Activated CD8-positive, alpha-beta T cell treated with anti-CD3 and anti-CD28 coated beads for 36 hours (primary cell): ENCODE data around the gene GPR3. TPM values are rescaled to one million over a fixed set of nuclear protein-coding genes. Genes with fewer than 3 reads are reported as not detected.
"Not testable (repeated sequence)": the region's sequence is repeated elsewhere in the genome, so short reads cannot be mapped to it uniquely, and the experiment has no call there.

Experiments used
- ATAC-seq: fragments of 200-7000 bp; cut with Tn5 transposase; one replicate; pipeline ENCODE4 v1.10.0; 2021; ENCODE audit warnings: mild to moderate bottlenecking, moderate library complexity
- CTCF ChIA-PET: fragments of 350-600 bp; sonication (Branson Sonifier 250); formaldehyde crosslinking; loops from one replicate; lab custom pipeline; 2021; ENCODE audit warnings: antibody characterized with exemption; lab: Charles Lee
- POLR2A ChIA-PET: fragments of 350-600 bp; sonication (Branson Sonifier 250); formaldehyde crosslinking; loops from one replicate; lab custom pipeline; 2021; ENCODE audit warnings: antibody characterized with exemption; lab: Charles Lee
- DNase-seq: peaks from one replicate; pipeline ENCODE4 v3.0.0-alpha.2; 2020
- H3K27ac Mint-ChIP-seq: one replicate; pipeline ENCODE4 v1.8.0; 2021; ENCODE audit warnings: mild to moderate bottlenecking, mixed read lengths
- H3K27me3 Mint-ChIP-seq: one replicate; pipeline ENCODE4 v1.8.0; 2021; ENCODE audit warnings: mixed read lengths
- H3K36me3 Mint-ChIP-seq: one replicate; pipeline ENCODE4 v1.8.0; 2021; ENCODE audit warnings: low read depth, mixed read lengths
- H3K4me1 Mint-ChIP-seq: one replicate; pipeline ENCODE4 v1.8.0; 2021; ENCODE audit warnings: low read depth, mixed read lengths
- H3K4me3 Mint-ChIP-seq: one replicate; pipeline ENCODE4 v1.8.0; 2021; ENCODE audit warnings: mild to moderate bottlenecking, moderate library complexity, mixed read lengths
- H3K9me3 Mint-ChIP-seq: one replicate; pipeline ENCODE4 v1.8.0; 2021; ENCODE audit warnings: mixed read lengths
- intact Hi-C: fragments of 100-400 bp; cut with micrococcal nuclease; formaldehyde crosslinking; loops from one replicate; pipeline ENCODE4 v1.10.0; 2022
- total RNA-seq, 2 experiments: library from RNA; stranded (reverse); gene quantifications; one replicate each; pipeline ENCODE4 v1.2.3, GENCODE V29; 2021
- TF ChIP-seq, protein P1 (sequence below): fragments of 200-600 bp; IDR thresholded peaks from one replicate; pipeline ENCODE4 v1.8.0; 2022; ENCODE audit warnings: antibody characterized with exemption, mild to moderate bottlenecking

The GPR3 gene
- total RNA-seq, 2 experiments from 2014 or later, result 1.1 to 1.7 TPM

DNA sequence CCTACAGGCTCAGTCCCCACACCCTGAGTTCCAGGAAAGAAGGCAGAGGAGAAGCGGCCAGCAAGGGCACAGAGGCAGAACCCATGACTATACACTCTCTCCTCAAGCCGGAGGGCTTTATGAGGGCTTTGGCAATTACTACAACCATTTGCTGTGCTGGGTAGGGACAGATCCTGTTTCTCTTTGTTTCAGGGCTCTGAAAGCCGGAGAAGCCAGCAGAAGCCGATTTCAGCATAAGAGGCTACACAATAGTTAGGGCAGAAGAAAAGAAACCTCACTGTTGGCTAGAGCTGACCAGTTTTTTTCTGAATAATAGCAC is 13.9 kb downstream of the GPR3 start:
- ChIA-PET CTCF (interaction anchor here (1.4 to 2.9 kb wide), 2 partner anchors 11 to 256 kb away, joined by 5 to 13 read pairs; no protein-coding TSS in a partner anchor), POLR2A (no interaction called here)
- ATAC-seq, result no peak
- Mint-ChIP-seq H3K4me3 (no peak overlapping the region), H3K27me3 (no peaks in the 10 kb centered on the region), H3K4me1 (peaks cover 28% of the 10 kb centered on the region), H3K36me3 (peaks cover 10% of the 10 kb centered on the region), H3K27ac (peak overlapping the region; percentile 1), H3K9me3 (no peaks in the 10 kb centered on the region)
- no peak for DNase-seq
- TF ChIP-seq, protein P1, sequence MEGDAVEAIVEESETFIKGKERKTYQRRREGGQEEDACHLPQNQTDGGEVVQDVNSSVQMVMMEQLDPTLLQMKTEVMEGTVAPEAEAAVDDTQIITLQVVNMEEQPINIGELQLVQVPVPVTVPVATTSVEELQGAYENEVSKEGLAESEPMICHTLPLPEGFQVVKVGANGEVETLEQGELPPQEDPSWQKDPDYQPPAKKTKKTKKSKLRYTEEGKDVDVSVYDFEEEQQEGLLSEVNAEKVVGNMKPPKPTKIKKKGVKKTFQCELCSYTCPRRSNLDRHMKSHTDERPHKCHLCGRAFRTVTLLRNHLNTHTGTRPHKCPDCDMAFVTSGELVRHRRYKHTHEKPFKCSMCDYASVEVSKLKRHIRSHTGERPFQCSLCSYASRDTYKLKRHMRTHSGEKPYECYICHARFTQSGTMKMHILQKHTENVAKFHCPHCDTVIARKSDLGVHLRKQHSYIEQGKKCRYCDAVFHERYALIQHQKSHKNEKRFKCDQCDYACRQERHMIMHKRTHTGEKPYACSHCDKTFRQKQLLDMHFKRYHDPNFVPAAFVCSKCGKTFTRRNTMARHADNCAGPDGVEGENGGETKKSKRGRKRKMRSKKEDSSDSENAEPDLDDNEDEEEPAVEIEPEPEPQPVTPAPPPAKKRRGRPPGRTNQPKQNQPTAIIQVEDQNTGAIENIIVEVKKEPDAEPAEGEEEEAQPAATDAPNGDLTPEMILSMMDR, result no peak
- intact Hi-C loops, result no loop called here

DNA sequence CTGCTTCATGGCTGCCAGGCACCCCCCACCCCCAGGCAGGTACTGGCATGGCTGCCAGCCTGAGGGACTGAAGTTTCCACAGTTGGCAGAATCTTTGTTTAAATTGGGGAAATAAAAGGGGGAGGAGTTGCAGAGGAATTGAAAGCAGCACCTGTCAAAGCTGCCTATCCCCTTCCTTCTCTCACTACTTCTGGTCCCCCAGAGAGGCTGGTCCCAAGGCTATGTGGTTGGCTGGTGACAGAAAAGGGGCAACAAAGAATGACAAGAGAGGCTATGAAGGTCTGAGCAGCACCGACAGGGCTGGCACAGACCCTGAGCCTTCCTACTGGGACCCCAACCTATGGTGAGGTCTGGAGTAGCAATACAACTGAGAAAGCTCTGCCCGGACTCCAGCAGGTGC is 14.4 kb downstream of the GPR3 start:
- not testable (repeated sequence) for H3K4me3 Mint-ChIP-seq

DNA sequence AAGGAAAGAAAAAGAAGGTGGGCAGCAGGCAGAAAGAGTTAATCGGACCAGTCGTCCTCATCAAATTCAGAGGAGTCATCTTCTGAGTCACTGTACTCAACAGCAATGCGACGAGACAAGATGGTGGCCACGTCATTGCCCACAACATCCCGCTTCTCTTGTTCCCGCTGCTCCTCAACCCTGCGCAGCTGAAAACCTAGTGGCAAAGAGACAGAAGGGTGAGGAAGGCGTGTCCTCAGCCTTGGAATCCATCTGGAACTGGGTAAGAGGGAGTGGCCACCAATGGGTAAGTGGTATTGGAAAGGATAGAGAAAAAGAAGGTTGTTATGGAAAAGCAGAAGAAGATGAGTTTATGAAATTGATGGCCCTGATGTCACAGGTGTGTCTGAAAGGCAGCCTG is 15.7 kb downstream of the GPR3 start:
- H3K27me3 Mint-ChIP-seq, result no peaks in the 10 kb centered on the region
- TF ChIP-seq, protein P1, result no peak
- no peak for ATAC-seq
- H3K4me3 Mint-ChIP-seq, result no peak overlapping the region
- no peak for DNase-seq
- ChIA-PET POLR2A (no interaction called here), CTCF (interaction anchor here (0.8 kb wide), 1 partner anchor 48 kb away, joined by 3 read pairs; no protein-coding TSS in a partner anchor)
- H3K27ac Mint-ChIP-seq, result peak overlapping the region; percentile 21
- H3K36me3 Mint-ChIP-seq, result peaks cover 13% of the 10 kb centered on the region
- H3K4me1 Mint-ChIP-seq, result peaks cover 16% of the 10 kb centered on the region
- H3K9me3 Mint-ChIP-seq, result no peaks in the 10 kb centered on the region
- intact Hi-C loops, result no loop called here

More for the DNA sequence above, 14.4 kb downstream of the GPR3 start:
- intact Hi-C loops, DNase-seq, H3K27me3 Mint-ChIP-seq, H3K27ac Mint-ChIP-seq, ATAC-seq, H3K9me3 Mint-ChIP-seq: not testable (repeated sequence)
- ChIA-PET POLR2A (interaction anchor here (0.7 kb wide), 1 partner anchor 31 kb away, joined by 3 read pairs; no protein-coding TSS in a partner anchor), CTCF (interaction anchor here (1.0 to 2.9 kb wide), 2 partner anchors 9 to 12 kb away, joined by 3 to 13 read pairs; no protein-coding TSS in a partner anchor)
- Mint-ChIP-seq H3K4me1 (peaks cover 25% of the 10 kb centered on the region), H3K36me3 (peaks cover 11% of the 10 kb centered on the region)

DNA sequence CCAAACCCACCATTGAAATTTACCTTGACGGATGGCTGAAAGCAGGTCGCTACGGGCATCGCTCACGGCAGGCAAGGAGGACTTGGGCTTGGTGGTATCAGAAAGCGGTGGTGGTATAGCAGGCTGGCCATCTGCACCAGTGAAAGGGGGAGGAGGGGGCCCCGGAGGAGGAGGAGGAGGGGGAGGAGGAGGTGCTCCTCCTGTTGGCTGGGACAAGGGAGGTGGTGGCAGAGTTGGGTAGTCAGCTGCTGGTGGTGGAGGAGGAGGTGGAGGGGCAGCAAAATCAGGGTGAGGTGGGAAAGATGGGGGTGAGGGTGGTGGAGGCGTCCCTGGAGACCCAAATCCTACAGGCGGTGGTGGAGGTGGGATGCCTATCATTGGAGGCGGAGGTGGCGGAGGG is 17.2 kb downstream of the GPR3 start:
- intact Hi-C loops, result no loop called here
- no peak overlapping the region for H3K4me3 Mint-ChIP-seq
- peaks cover 24% of the 10 kb centered on the region for H3K36me3 Mint-ChIP-seq
- DNase-seq, result no peak
- no peak overlapping the region for H3K27ac Mint-ChIP-seq
- POLR2A ChIA-PET, result interaction anchor here (1.7 kb wide), 1 partner anchor 11 kb away, joined by 4 read pairs; no protein-coding TSS in a partner anchor
- no peaks in the 10 kb centered on the region for H3K27me3 Mint-ChIP-seq
- TF ChIP-seq, protein P1, result no peak
- ATAC-seq, result no peak
- H3K9me3 Mint-ChIP-seq, result no peaks in the 10 kb centered on the region
- H3K4me1 Mint-ChIP-seq, result peaks cover 3% of the 10 kb centered on the region
- CTCF ChIA-PET, result no interaction called here

DNA sequence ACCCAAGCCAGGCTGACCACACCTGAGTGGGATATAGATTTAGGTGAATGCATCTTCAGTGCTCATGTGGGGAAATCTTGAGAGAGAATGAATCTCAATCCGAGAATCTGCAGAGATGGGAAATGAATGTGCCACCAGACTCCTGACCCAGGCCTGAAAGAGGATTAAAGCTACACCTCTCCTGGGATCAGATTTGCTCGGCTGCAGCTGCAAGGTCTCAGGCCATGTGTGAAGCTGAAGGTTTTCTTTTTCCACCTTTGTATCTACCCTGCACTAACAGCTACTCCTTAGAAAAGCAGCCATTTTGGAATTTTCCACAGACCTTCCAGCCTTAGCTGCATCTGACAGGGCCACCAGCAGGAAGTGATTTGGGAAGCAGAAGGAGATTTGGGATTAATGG is 18.3 kb downstream of the GPR3 start:
- ATAC-seq, result no peak
- peaks cover 32% of the 10 kb centered on the region for H3K36me3 Mint-ChIP-seq
- intact Hi-C loops, result no loop called here

More for the DNA sequence above, 18.3 kb downstream of the GPR3 start:
- Mint-ChIP-seq H3K27me3 (no peaks in the 10 kb centered on the region), H3K9me3 (no peaks in the 10 kb centered on the region), H3K27ac (peak overlapping the region; percentile 24), H3K4me3 (no peak overlapping the region), H3K4me1 (peaks cover 3% of the 10 kb centered on the region)
- POLR2A ChIA-PET, result interaction anchor here (1.7 kb wide), 1 partner anchor 10 kb away, joined by 4 read pairs; no protein-coding TSS in a partner anchor
- no peak for DNase-seq
- CTCF ChIA-PET, result interaction anchor here (0.8 to 1.0 kb wide), 3 partner anchors 14 to 84 kb away, joined by 3 to 4 read pairs (median 3); no protein-coding TSS in a partner anchor
- TF ChIP-seq, protein P1, result no peak
